Testis (tissue), 3 donors: ENCODE results near the gene SLX4. TPM values are rescaled to one million over a fixed set of nuclear protein-coding genes. Genes with fewer than 3 reads are reported as not detected.

ENCODE experiments used
- DNase-seq: peaks from one replicate; pipeline ENCODE4 v3.0.0-alpha.2; 2019
- H3K27ac ChIP-seq, 2 donors: fragments of 200-600 bp; sonication (generic); one replicate each; pipeline ENCODE4 v1.5.1; 2019
- H3K27me3 ChIP-seq: fragments of 200-600 bp; sonication (generic); one replicate; pipeline ENCODE4 v1.5.1; 2019
- H3K36me3 ChIP-seq: fragments of 200-600 bp; sonication (generic); one replicate; pipeline ENCODE4 v1.5.1; 2017; ENCODE audit warnings: low read depth; ENCODE audit errors: missing control alignments
- H3K4me1 ChIP-seq: fragments of 200-600 bp; sonication (generic); one replicate; pipeline ENCODE4 v1.5.1; 2019
- H3K4me3 ChIP-seq, 2 donors: fragments of 200-600 bp; sonication (generic); one replicate each; pipeline ENCODE4 v1.5.1; 2017 to 2019
- H3K9me3 ChIP-seq: fragments of 200-600 bp; sonication (generic); one replicate; pipeline ENCODE4 v1.5.1; 2017
- POLR2A ChIP-seq: fragments of 450-650 bp; IDR thresholded peaks from one replicate; pipeline ENCODE4 v1.6.1; 2017; ENCODE audit warnings: antibody characterized with exemption, mild to moderate bottlenecking, moderate library complexity
- WGBS, 2 donors: methylation state at CpG; one replicate each; pipeline ENCODE4 v1.1.5; 2018; 5-methylcytosine and 5-hydroxymethylcytosine counted together
- intact Hi-C: fragments of 100-400 bp; cut with DNase I; formaldehyde crosslinking; loops from one replicate; pipeline ENCODE4 v1.15.1; 2023; ENCODE audit warnings: low total_unique reads
- polyA plus RNA-seq: library from polyadenylated mRNA; stranded (reverse); fragments of 350-450 nt; fragmentation: Illumina TruSeq; extraction: RNeasy Lipid Tissue Mini Kit (QIAGEN cat#74804); gene quantifications from one replicate; pipeline ENCODE4 v1.2.3, GENCODE V29; 2014; ENCODE audit warnings: low read depth, low replicate concordance; ENCODE audit not compliant: insufficient read depth
- total RNA-seq, 2 donors: library from RNA; depleted of rRNA; stranded (reverse); fragments of >200 nt; gene quantifications; one replicate each; pipeline ENCODE4 v1.2.3, GENCODE V29; 2016
- TF ChIP-seq, protein P1 (sequence below), 3 experiments: fragments of 450-650 bp in 2 of 3; fragments of 200-600 bp in 1 of 3; sonication (generic) in 1 of 3; IDR thresholded peaks; one replicate each; pipeline ENCODE4 v1.5.1; 2016 to 2019; ENCODE audit warnings: antibody characterized with exemption in 3 of 3, mild to moderate bottlenecking in 2 of 3, moderate library complexity in 1 of 3

Gene SLX4
- total and polyA plus RNA-seq, 3 donors from 2014 or later: 25.9 to 41.3 (median 28.0) TPM

DNA sequence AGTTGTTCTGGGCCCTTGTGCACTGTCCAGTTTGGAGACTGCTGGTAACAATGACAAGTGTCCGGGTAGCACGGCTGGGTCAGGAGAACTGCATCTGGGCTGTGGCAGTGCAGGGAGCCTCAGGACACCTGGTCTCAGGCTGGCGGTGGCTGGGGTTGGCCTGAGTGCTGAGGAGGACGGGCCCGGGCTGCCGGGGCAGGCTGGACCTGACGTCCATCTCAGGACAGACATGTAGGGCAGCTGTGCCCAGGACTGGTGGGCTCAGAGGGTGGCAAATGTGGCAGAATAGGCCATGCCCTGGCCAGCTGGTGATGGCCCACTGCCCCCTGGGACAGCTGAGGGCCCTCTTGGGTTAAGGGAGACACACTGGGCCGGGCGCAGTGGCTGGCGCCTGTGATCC, 30.0 kb downstream of the SLX4 start:
- Histone ChIP-seq H3K9me3 (no peaks in the 10 kb centered on the region), H3K4me1 (no peaks in the 10 kb centered on the region), H3K27ac (no peak overlapping the region), H3K4me3 (no peak overlapping the region), H3K36me3 (no peaks in the 10 kb centered on the region), H3K27me3 (no peaks in the 10 kb centered on the region)
- TF ChIP-seq POLR2A: no peak
- TF ChIP-seq, protein P1, sequence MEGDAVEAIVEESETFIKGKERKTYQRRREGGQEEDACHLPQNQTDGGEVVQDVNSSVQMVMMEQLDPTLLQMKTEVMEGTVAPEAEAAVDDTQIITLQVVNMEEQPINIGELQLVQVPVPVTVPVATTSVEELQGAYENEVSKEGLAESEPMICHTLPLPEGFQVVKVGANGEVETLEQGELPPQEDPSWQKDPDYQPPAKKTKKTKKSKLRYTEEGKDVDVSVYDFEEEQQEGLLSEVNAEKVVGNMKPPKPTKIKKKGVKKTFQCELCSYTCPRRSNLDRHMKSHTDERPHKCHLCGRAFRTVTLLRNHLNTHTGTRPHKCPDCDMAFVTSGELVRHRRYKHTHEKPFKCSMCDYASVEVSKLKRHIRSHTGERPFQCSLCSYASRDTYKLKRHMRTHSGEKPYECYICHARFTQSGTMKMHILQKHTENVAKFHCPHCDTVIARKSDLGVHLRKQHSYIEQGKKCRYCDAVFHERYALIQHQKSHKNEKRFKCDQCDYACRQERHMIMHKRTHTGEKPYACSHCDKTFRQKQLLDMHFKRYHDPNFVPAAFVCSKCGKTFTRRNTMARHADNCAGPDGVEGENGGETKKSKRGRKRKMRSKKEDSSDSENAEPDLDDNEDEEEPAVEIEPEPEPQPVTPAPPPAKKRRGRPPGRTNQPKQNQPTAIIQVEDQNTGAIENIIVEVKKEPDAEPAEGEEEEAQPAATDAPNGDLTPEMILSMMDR (IDR thresholded peaks at IDR 0.05): no peak
- intact Hi-C loops: no loop called here
- DNase-seq: no peak
- WGBS, 2 donors: 93 to 98% methylated on average over 6 to 9 of the region's 10 CpGs

DNA sequence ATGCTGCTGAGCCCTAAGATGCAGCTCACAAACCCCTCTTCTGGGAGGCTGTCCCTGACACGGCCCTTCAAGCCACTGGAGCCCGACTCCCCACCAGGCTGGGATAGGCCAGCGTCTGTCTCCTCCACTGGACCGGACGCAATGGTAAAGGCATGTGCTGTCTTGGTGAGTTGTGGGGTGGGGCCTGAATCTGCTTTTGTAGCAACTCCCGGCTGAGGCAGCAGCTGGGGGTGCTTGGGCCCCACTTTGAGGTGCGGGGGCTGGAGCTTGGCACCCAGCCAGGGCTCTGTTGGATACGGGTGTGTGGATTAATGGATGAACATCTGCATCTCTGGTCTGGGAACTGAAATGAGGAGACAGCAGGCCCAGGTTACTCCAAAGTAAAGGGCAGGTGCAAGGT, 30.7 kb downstream of the SLX4 start:
- TF ChIP-seq POLR2A: no peak
- TF ChIP-seq, protein P1 (IDR thresholded peaks at IDR 0.05): no peak
- Histone ChIP-seq H3K27ac (no peak overlapping the region), H3K27me3 (no peaks in the 10 kb centered on the region), H3K36me3 (no peaks in the 10 kb centered on the region), H3K4me1 (no peaks in the 10 kb centered on the region), H3K4me3 (no peak overlapping the region), H3K9me3 (no peaks in the 10 kb centered on the region)
- WGBS, 2 donors: 59 to 69% methylated on average over 7 to 8 of the region's 8 CpGs
- intact Hi-C loops: no loop called here
- DNase-seq: no peak

DNA sequence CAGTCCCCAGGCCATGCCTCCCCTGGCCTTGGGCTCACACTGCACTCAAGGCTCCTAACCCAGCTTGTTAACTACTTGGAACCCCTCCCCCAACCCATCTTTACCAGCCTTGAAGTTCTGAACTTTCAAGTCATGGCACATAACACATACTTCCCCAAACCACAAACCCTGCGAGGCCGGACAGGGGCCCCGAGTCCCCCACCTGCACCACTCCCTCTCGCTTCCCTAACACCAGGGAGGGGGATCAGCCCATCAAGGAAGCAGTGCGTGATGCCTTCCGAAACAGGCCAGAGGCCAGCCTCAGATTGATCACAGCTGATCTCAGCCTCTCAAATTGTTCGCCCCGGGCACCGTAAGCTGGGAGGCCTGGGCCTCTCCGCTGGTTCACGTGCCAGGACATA, 31.2 kb downstream of the SLX4 start:
- no peaks in the 10 kb centered on the region for H3K27me3 ChIP-seq
- H3K27ac ChIP-seq: no peak overlapping the region
- H3K36me3 ChIP-seq: no peaks in the 10 kb centered on the region
- DNase-seq: no peak
- H3K9me3 ChIP-seq: no peaks in the 10 kb centered on the region
- 78 to 84% methylated on average over 9 to 11 of the region's 11 CpGs for WGBS, 2 donors
- no peaks in the 10 kb centered on the region for H3K4me1 ChIP-seq
- TF ChIP-seq POLR2A: no peak
- TF ChIP-seq, protein P1 (IDR thresholded peaks at IDR 0.05): no peak
- no peak overlapping the region for H3K4me3 ChIP-seq
- intact Hi-C loops: no loop called here

DNA sequence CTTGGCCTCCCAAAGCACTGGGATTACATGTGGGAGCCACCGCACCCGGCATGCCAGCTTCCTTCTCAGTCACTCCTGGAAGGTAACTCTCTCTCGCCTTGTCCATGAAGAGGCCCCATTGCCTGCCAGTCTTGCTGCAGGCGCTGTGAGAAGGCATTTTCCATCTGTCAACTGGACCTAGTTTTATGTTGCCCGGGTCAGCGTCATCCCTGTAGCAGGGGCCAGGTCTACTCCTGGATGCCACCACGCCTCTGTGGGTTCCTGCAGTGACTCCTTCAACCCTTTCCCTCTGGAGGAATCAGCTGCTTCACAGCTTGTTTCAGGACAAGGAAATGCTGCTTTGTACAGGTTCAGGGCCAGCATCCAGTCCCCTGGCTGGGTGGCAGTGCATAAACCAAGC, 31.6 kb downstream of the SLX4 start:
- intact Hi-C loops: no loop called here
- no peak for DNase-seq
- no peaks in the 10 kb centered on the region for H3K36me3 ChIP-seq
- H3K4me1 ChIP-seq: no peaks in the 10 kb centered on the region
- no peaks in the 10 kb centered on the region for H3K27me3 ChIP-seq
- no peak overlapping the region for H3K4me3 ChIP-seq
- no peak overlapping the region for H3K27ac ChIP-seq
- no peaks in the 10 kb centered on the region for H3K9me3 ChIP-seq
- 95% methylated on average over 4 to 7 of the region's 7 CpGs for WGBS, 2 donors
- TF ChIP-seq, protein P1 (IDR thresholded peaks at IDR 0.05): no peak
- no peak for TF ChIP-seq POLR2A

DNA sequence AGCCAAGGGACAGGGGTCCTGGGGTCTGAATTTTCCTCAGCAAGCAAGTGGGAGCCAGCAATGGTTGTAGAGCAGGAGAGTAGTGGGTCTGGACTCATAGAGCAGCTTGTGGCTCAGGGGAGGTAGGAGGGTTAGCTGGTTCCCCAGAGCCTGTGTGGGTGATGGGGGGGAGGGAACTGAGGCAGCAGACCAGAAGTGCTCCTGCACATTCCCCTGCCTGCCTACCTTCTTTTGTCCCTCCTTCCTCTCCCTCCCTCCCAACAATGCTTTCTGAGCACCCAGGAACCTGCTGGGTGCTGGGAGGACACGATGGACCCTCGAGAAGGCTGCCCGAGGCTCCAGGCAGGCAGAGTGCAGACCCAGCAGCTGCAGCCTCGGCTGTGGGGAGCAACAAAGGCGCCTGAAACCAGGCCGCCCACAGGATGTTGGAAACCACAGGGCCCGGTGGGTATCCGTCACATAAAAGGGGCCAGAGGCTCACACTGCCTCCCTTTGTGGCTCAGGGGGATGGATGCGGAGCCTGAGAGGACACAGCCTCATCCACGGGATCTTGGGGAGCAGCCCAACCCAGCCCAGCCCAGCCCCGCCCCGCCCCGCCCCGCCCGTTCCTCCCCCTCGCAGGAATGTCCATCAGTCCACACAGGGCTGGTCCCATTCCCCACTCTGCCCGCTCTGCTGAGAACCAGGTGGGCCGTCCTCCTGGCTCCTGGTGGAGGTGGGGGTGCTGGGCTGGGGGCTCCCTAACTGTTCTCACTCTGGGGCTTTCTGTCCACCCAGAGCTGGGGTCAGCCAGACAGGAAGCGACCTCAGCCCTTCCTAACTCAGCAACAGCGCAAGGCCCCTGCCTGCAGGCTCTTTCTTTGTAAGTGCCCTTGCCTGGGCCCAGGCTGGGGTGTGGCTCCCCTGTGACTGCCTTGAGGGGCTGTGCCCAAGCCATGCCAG, 32.5 kb downstream of the SLX4 start:
- H3K9me3 ChIP-seq: no peaks in the 10 kb centered on the region
- intact Hi-C loops: no loop called here
- H3K27me3 ChIP-seq: no peaks in the 10 kb centered on the region
- WGBS, 2 donors: 59 to 64% methylated on average over 13 to 20 of the region's 20 CpGs
- DNase-seq: no peak
- H3K27ac ChIP-seq: no peak overlapping the region
- H3K4me3 ChIP-seq: no peak overlapping the region
- TF ChIP-seq, protein P1 (IDR thresholded peaks at IDR 0.05): no peak
- no peak for TF ChIP-seq POLR2A
- no peaks in the 10 kb centered on the region for H3K4me1 ChIP-seq
- no peaks in the 10 kb centered on the region for H3K36me3 ChIP-seq
